D341Med (cell line): ENCODE data around the gene HSPG2.
"Not testable (repeated sequence)": the region's sequence is repeated elsewhere in the genome, so short reads cannot be mapped to it uniquely, and the experiment has no call there.

Source experiments
- DNase-seq: peaks from one replicate; pipeline ENCODE4 v3.0.0; 2012; ENCODE audit warnings: low spot score

The HSPG2 gene

DNA sequence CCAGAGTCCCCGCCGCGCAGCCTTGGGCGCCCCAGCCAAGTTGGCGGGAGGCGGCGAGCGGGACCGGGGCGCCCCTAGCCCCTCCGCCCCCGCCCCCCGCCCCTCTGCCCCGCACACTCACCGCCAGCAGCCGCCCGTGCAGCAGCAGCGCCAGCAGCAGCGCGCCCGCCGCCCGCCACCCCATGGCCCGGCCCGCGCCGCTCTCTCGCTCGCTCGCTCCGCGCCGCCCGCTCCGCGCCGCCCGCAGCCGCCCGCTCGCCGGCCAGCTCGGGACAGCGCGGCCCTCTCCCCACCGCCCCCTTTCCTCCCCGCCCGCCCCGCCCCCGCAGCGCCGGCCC is at the start of gene HSPG2:
HSPG2 (minus strand) TSS at position 277 of the 338 bp plus-strand sequence; CDS start at position 184, 93 bp downstream.
- DNase-seq: no peak

DNA sequence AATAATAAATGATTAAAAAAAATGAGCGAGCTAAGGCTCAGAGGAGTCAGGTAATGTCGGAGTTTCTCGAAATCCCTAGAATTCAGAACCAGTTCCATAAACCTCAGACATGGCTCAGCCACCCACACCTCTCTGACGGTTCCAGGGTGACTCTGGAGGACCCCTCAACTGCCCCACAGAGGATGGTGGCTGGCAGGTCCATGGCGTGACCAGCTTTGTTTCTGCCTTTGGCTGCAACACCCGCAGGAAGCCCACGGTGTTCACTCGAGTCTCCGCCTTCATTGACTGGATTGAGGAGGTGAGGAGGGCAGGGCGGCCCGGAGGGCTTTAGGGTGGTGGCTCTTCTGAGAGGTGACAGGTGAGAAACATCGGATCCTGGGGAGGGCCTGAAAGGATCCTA is 49.3 kb upstream of the HSPG2 start:
- not testable (repeated sequence) for DNase-seq

DNA sequence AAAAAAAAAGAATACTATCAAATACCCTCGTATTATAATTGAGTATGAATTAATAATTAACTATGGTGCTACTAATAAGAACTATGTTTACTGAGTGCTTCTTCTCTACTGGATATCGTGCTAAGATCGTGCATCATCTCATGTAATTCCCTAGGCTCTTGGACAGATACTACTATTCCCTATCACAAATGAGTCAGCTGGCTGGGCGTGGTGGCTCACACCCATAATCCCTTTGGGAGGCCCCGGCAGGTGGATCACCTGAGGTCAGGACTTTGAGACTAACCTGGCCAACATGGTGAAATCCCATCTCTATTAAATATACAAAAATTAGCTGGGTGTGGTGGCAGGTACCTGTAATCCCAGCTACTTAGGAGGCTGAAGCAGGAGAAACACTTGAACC is 48.8 kb upstream of the HSPG2 start:
- DNase-seq: not testable (repeated sequence)

DNA sequence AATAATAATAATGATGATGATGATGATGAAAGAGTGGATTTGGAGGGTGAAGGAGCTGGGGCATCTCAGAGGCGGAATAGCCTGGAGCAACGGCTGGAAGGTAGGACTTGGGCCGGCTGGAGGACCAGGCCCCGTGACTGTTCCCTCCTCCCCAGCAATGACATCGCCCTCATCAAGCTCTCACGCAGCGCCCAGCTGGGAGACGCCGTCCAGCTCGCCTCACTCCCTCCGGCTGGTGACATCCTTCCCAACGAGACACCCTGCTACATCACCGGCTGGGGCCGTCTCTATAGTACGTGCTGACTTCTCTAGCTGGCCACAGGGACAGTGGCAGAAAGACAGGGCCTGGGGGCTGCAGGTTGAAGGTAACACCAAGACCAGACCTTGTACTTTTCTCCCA is 46.4 kb upstream of the HSPG2 start:
- DNase-seq: not testable (repeated sequence)

DNA sequence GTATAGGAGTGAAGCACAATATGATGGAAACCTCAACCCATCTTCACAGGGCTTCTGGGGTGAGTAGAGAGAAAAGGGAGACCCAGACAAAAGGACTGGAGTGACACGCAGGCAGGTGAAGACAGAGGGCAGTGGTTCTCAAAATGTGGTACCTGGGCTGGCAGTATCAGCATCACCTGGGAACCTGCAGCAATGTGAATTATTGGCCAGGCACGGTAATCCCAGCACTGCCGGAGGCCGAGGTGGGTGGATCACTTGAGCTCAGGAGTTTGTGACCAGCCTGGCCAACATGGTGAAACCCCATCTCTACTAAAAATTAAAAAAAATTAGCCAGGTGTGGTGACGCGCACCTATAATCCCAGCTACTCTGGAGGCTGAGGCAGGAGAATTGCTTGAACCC is 45.0 kb upstream of the HSPG2 start:
- DNase-seq: not testable (repeated sequence)

DNA sequence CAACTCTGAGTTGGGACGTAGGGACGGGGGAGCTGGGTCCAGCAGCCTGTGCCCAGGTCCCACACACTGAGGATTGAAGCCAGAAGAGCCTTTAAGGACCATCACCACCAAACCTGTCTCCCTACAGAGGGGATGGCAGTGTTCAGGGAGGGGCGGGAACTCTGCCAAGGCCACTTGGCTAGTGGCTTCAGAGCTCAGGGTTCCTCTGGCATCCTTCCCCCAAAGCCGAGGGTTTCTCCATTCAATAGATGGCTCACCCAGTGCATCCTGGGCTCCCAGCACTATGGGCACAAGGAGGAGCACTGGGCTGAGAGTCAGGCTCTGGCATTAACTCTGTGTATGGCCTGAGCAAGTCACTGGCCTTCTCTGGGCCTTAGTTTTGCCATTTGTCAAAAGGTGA is 44.1 kb upstream of the HSPG2 start:
- DNase-seq: not testable (repeated sequence)

DNA sequence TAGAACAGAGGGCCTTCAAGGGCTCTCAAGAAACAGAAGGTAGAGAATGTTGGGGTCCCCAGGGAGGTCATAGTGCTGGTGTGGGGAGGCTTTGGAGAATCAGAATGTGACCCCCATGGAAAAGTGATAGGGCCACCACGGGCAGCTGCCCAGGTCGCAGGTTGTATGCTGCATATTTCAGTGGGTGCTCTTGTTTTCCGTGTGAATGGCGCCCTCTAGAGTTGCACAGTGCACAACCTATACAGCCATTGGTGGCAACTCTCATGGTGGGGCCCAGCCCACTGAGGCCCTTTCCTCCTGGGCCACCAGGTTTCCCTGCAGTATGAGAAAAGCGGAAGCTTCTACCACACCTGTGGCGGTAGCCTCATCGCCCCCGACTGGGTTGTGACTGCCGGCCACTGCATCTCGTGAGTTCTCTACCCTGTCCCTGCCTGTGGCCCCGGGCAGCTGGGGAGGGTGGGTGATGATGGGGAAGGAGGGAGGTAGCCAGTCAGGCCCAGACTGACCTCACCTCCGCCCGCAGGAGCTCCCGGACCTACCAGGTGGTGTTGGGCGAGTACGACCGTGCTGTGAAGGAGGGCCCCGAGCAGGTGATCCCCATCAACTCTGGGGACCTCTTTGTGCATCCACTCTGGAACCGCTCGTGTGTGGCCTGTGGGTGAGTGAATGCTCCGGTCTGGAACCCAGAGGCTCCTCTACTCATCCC is 43.6 kb upstream of the HSPG2 start:
- not testable (repeated sequence) for DNase-seq

DNA sequence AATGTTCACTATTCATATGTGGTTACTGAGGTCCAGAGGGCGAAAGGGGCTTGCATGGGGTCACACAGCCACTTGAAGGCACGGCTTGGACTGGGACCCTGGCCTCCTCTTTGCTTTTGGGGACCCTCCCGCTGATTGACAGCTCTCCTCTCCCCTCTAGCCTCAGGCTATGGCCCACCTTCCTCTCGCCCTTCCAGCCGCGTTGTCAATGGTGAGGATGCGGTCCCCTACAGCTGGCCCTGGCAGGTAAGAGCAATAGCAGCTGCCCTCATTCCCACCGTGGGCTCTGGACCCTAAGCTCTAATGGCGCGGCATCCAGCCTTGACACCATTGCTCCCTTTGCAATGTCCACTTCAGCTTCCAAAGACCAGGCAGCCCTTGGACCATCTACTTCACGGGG is 41.1 kb upstream of the HSPG2 start:
- not testable (repeated sequence) for DNase-seq

DNA sequence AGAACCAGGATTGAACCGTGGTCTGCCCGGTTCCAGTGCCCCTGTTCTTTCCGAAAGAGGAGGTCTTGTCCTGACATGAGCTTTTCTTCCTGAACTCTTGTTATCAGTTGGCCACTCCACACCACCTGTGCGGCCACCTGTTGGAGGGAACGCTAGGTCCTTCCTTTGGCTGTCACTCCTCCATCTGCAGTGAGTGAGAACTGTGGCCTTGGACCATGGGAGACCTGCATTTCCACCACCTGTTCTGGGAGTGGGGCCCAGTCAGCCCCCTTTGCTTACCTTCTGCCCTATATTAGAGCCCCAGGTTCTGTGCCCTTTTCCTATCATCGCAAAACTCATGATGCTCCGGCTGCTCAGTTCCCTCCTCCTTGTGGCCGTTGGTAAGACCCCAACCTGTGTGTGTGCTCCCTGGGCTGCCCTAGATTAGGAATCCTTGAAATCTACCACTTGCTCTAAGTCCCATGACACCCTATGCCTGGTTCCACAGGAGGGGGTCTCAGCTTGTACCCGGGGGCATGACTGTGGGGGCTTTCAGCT is 39.7 kb upstream of the HSPG2 start, which contains the start of gene CELA3B:
CELA3B (plus strand) TSS at position 320 of the 537 bp plus-strand sequence; CDS start at position 338, 18 bp downstream.
- DNase-seq: not testable (repeated sequence)

DNA sequence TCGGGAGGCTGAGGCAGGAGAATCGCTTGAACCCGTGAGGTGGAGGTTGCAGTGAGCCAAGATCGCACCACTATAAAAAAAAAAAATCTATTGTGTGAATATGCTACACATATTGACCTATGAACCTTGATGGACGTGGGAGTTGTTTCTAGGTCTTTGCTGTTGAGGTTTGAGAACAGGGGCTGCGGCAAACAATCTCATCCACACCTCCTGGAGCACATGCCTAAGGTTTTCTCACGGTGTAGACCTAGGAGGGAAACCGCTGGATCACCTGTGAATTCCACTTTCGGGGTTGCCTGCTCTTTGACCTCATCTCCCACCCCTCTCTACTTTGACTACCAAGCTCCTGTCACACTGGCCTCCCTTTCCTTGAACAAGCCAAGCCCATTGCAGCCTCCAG is 38.2 kb upstream of the HSPG2 start:
- not testable (repeated sequence) for DNase-seq

DNA sequence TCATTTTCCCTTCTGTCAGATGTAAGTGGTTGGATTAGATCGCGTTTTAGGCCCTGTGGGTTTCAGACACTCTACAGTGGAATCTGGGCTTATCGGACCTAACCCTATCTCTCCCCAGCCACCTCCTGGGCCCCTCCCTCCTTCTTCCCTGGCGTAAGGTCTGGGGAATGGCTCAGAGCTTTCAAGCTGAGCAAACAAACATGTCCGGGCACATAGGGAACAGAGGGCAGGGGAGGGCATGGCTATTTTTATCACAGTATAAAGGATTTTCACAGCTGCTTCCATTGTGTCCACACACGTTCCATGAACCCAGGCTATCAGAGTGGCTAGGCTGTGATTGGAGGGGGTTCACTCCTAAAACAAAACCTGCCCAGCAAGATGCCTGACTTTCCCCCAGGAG is 37.6 kb upstream of the HSPG2 start:
- not testable (repeated sequence) for DNase-seq

DNA sequence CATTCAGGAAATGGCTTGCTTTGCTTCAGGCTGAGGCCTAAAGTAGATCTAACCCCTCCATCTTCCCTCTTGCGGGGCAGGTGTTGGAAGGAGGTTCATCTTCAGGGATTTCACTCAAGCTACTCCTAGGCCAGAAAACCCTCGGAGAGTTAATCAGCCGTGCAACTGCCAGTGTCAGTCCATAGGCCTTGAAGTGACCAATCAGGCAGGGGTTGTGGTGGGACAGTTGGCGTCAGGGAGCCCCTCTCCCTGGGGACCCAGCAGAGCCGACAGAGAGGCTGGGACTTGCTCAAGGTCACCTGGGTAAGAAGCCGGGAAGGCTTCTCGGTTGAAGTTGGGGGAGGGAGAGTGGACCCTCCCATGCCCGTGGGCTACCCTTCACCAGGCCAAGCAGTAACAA is 36.8 kb upstream of the HSPG2 start:
- DNase-seq: not testable (repeated sequence)

DNA sequence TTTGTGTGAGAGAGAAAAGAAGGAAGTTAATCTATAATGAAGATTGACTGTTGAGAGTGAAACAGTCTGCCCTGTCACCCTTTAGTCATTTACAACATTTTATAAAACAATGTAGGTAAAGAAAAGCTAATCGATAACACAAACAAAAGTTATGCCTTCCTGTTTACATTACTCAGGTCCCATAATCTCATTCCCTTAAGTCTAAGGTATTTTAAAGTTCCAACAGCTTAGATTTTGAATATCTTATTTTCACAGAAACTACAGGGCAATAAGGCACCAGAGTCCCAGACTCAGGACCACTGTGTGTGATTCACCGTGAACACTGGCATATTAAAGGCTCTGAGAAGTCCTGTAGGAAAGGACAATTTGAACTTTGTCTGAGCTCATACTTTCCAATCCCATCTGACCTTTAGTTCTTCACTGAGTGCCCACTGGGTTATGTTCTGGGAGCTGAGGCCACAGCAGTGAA is 35.9 kb upstream of the HSPG2 start:
- not testable (repeated sequence) for DNase-seq

DNA sequence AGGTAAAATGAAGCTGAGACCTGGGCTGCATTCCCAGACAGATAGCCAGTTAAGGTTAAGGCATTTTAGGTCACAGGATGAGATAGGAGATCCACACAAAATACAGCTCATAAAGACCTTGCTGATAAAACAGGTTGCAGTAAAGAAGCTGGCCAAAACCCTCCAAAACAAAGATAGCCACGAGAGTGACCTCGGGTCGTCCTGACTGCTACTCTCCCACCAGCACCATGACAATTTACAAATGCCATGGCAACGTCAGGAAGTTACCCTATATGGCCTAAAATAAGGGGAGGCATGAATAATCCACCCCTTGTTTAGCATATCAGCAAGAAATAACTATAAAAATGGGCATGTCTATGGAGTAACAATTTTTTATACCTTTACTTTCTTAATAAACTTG is 33.4 kb upstream of the HSPG2 start:
- not testable (repeated sequence) for DNase-seq

DNA sequence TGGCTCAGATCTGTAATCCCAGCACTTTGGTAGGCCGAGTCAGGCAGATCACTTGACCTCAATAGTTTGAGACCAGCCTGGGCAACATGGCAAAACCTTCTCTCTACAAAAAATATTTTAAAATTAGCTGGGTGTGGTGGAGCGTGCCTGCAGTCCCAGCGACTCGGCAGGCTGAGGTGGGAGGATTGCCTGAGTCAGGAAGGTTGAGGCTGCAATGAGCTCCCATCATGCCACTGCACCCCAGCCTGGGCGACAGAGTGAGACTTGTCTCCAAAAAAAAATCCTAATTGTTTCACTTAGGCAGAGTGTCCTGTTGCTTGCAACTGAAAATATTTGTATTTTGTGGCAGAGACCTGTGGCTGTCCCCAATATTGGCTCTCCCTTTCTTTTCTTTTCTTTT is 32.0 kb upstream of the HSPG2 start:
- not testable (repeated sequence) for DNase-seq

DNA sequence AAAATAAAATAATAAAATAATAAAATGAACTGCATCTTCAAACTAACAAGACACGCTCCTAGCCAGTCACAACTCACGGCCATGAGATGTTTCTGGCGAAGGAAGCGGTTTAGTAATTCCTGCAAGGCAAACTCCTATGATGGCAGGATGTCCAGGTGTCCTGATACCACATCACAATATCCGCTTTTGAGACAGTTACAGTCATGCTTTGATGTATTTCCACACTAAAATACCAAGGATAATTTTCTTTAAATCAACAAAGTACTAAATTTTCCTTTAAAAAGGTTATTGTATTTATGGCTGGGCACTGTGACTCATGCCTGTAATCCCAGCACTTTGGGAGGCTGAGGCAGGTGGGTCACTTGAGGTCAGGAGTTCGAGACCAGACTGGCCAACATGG is 30.1 kb upstream of the HSPG2 start:
- not testable (repeated sequence) for DNase-seq

DNA sequence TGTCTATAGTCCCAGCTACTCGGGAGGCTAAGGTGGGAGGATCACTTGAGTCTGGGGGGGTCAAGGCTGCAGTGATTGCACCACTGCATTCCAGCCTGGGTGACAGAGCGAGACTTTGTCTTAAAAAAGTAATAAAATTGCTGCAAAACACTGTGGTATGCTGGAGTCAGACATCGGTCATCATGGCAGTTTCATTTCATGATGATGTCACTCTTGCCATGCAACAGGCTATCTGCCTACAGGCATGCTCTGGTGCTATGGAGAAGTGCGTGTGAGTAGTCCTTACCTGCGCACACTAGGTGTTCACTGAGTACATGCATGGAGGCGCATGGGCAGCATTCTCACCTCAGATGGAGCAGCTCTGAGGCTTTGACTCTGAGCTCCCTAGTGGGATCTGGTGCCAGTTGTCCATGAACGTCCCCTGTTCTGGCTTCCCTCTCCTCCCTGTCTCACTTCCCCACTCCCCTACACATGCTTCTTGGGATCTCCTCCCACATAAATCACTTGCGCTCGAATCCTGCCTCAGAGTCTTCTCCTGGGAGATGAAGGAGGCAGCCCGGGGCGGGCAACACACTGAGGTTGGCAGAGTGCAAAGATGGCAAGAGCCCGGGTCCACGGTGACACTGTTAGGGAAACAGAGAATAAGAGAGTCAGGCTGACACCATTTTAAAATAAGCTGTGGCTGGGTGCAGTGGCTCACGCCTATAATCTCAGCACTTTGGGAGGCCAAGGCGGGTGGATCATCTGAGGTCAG is 29.3 kb upstream of the HSPG2 start:
- DNase-seq: no peak

DNA sequence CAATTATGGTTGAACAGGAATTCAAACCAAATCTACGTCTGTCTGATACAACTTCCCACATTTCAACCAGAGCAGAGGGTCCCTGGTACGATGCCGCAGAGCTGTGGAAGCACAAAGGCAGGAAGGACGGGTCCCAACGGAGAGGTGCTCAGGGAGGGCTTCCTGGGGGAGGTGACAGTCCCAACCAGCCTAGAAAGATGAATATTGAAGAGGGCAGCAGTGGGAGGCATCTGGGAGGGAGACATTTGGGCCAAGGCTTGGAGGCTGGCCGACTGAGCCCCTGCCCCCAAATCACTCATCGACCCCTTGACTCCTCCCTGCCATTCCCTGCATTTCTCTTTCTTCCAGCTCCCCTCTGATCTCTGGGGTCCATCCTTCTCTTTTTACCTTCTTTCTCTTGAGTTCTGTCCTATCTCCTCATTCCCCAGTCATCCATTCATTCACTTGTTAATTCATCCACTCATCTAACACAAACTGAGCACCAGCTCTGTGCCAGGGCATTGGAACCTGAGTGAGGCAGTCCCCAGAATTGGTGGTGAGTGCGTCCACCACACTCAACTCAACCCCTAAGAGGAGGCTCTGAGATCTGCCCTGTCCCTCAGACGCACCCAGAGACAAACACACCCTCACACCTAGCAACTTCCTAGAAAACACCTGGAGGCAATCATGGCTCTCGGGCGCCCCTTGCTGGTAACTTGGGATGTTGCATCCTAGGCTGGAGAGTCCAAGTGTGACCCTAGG is 26.5 kb upstream of the HSPG2 start:
- DNase-seq: peak; percentile 80

DNA sequence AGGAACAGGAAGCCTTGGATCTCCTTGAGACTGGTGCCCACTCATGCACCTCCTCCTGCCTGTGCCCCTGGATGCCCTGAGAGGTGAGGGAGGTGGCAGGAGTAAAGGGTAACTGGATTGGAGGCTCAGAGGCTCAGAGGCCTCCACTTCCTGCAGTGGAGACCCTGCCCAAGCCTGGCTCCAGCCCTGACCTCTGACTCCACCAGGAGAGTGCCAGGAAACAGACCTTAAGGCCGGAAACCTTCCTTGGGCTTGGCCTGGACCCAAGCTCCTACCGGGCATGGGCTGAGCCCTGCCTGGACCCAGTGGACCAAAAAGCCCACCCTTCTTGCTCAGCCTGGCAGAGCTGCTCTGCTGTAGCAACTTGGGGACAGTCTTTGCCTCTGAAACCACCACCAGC is 24.7 kb upstream of the HSPG2 start:
- DNase-seq: no peak

DNA sequence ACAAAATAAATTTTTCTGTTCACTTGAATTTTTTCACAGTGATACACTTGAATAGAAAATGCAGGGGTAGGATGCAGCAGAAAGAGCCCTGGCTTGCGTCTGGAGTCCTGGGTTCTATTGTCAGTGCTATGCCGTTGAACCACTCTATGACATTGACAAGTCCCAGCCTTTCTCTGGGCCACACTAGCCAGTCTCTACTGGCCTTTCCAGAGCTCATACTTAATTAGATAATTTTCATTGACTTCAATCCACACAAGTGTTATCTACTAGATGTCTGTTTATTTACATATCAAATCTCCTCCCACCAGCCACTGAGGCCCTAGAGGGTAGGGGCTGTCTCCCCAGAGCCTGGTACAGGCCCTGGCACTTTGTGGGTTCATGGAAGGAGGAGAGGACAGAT is 24.2 kb upstream of the HSPG2 start:
- no peak for DNase-seq

DNA sequence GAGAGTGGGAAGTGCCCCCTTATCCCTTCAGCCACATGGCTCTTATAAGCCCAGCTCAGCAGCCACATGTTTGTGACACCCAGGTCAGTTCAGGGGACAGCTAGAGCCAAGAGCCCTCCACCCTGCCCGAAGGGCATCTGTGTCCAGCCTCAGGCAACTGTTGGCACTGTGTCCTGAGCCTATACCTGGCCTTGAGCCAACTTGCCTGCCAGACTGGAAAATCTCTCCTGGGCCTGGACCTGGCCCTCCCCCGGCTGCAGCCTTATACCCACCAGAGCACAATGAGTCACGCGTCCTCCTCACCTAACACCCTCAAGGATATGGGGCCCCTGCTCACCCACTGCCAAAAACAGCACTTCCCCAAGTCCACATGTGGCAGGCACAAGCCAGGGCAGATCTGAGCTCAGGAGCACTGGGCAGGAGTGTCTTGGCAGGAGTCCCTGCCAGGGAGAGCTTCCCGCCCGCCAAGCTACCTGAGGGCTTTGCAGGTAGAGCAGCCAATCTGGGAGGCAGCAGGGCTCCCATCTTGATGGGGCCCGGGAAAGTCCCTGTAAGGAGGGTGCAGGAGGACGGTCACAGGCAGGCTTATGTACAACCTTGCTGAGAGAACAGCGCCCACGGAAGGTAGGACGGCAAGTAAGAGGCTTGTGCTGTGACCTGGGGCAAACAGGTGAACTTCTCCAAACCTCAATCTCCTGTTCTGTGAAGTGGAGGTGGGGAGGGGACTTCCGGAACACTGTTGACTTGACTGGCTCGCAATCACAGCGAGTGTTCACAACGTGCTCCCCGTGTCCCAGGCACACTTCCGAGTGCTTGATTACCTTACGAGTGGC is 19.8 kb upstream of the HSPG2 start:
- DNase-seq: no peak
